Stimulated activated memory B cell treated with anti-CD40 and anti-IgM and Interleukin-4, amounts not matched to agents 10 μg/mL and 1 μg/mL and 100 μg/mL, for 72 hours (primary cell): ENCODE data around the gene ARSB.
"Not testable (repeated sequence)": the region's sequence is repeated elsewhere in the genome, so short reads cannot be mapped to it uniquely, and the experiment has no call there.

ENCODE experiments used
- ATAC-seq: fragments of 150-1000 bp; cut with Tn5 transposase; 2 replicates; pipeline ENCODE4 v1.10.0; 2021
- H3K27ac Mint-ChIP-seq: one replicate; pipeline ENCODE4 v1.8.0; 2022; ENCODE audit warnings: mild to moderate bottlenecking, mixed read lengths
- H3K27me3 Mint-ChIP-seq: one replicate; pipeline ENCODE4 v1.8.0; 2022; ENCODE audit warnings: mixed read lengths
- H3K36me3 Mint-ChIP-seq: one replicate; pipeline ENCODE4 v1.8.0; 2022; ENCODE audit warnings: mixed read lengths
- H3K4me1 Mint-ChIP-seq: one replicate; pipeline ENCODE4 v1.8.0; 2022; ENCODE audit warnings: mixed read lengths
- H3K4me3 Mint-ChIP-seq: one replicate; pipeline ENCODE4 v1.8.0; 2022; ENCODE audit warnings: mild to moderate bottlenecking, moderate library complexity, mixed read lengths
- H3K9me3 Mint-ChIP-seq: one replicate; pipeline ENCODE4 v1.8.0; 2022; ENCODE audit warnings: mixed read lengths

ARSB gene

DNA sequence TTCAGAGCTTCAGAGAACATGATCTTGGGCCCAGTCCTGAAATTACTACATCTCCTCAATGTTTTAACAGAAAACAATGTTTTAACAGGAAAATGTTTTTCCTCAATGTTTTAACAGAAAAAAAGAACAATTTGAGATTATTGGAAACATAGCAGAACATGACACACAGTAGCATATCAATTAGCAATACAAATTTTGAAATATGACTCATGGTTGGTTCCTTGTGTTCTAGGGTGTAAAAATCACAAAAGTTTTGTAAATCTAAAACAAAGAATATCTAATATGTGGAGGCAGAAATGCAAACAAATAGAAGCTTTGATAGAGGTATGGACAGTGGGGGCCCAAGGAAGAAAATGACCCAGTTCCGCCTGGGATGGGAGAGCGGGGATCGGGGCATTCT is 22.8 kb upstream of the ARSB start:
- H3K4me1 Mint-ChIP-seq: no peaks in the 10 kb centered on the region
- no peak for ATAC-seq
- H3K9me3 Mint-ChIP-seq: peaks cover 1% of the 10 kb centered on the region
- no peak overlapping the region for H3K27ac Mint-ChIP-seq
- H3K27me3 Mint-ChIP-seq: peaks cover 38% of the 10 kb centered on the region
- no peak overlapping the region for H3K4me3 Mint-ChIP-seq
- peaks cover 2% of the 10 kb centered on the region for H3K36me3 Mint-ChIP-seq

DNA sequence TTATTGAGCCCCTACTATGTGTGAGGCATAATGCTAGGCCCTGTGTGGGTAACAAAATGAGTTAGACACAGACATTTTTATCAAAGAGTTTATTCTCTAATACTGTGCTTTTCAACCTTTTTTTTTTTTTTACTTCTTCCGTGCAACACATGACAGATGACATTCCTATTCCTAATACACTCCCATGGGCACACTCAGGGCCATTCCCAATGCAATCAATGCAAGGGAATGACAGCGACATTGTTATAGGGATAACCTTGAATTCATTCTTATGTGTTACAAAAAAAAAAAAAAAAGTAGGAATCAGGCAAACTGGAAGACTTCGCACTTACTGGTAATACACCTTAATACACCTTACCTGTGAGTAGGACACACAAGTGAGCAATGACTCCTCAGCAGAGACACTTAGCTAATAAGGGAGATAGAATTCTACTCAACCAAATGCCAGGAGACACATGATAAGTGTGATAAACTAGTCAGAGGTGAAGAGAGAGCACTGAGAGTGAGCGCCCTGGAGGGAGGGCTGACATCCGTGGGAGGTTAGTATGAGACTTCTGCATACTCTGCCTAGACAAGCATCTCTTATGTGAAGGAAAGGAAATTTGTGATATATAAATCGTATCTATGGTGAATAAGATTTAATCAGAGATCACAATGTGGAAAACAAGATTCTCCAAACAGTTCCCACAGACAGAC is 21.0 kb upstream of the ARSB start:
- H3K36me3 Mint-ChIP-seq: no peaks in the 10 kb centered on the region
- ATAC-seq: no peak
- H3K4me3 Mint-ChIP-seq: no peak overlapping the region
- no peaks in the 10 kb centered on the region for H3K4me1 Mint-ChIP-seq
- H3K27ac Mint-ChIP-seq: no peak overlapping the region
- no peaks in the 10 kb centered on the region for H3K9me3 Mint-ChIP-seq
- peaks cover 51% of the 10 kb centered on the region for H3K27me3 Mint-ChIP-seq

DNA sequence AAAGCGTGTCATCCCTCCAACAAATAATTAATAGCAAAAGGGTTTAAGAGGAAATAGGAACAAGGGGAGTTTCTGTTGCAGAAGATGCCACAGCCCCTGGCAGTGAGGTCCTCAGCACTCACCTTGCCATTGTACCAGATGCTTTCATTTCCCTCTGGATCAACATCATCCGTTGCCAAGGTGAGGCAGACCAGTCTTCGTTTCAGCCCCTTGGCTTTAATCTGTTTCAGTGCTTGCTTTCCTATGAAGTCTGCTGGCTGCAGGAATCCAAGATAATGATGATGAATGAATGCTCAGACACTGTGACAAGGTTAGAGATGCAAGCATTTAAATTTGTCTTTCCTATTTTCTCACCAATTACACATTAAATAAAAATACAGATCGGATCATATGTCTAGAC is 20.0 kb upstream of the ARSB start:
- Mint-ChIP-seq H3K9me3 (no peaks in the 10 kb centered on the region), H3K27me3 (peaks cover 57% of the 10 kb centered on the region), H3K27ac (no peak overlapping the region), H3K4me1 (no peaks in the 10 kb centered on the region), H3K36me3 (no peaks in the 10 kb centered on the region), H3K4me3 (no peak overlapping the region)
- ATAC-seq: no peak

DNA sequence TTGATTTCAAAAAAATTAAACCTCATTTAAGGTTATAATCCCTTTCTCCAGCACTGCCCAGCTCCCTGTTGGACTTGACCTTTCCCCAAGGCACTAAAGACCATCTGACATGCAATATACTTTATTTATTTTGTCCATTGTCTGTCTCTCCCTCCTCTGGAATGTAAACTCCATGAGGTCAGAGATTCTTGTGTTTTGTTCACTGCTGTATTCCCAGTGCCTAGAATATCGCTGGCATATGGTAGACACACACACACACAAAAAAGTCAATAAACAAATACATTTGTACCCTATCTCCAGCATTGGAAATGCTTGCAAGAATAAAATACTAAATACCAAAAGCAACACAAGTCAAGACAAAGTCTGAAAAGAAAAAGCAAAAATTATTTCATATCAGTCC is 17.3 kb upstream of the ARSB start:
- Mint-ChIP-seq H3K4me1 (no peaks in the 10 kb centered on the region), H3K4me3 (no peak overlapping the region), H3K9me3 (no peaks in the 10 kb centered on the region), H3K27ac (no peak overlapping the region), H3K36me3 (no peaks in the 10 kb centered on the region), H3K27me3 (peaks cover 57% of the 10 kb centered on the region)
- no peak for ATAC-seq

DNA sequence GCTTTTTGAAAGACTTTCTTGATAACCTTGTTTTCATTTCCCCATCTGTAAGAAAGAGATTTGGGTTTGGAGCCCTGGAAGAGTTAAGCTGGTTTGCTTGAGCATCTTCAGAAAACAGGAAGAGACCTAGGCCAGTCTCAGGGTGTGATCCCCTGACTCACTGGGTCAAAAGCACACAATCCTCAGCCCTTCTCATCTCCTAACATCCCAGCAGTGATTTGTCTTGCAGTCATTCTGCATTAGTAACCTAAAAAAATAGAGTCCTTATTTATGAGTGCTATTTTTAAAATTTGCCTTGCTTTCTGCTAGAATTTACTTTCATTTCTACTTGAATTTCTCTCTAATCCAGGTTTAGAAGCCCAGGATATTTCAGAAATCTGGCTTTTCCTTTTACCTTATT is 16.4 kb upstream of the ARSB start:
- H3K4me3 Mint-ChIP-seq: no peak overlapping the region
- H3K27ac Mint-ChIP-seq: no peak overlapping the region

DNA sequence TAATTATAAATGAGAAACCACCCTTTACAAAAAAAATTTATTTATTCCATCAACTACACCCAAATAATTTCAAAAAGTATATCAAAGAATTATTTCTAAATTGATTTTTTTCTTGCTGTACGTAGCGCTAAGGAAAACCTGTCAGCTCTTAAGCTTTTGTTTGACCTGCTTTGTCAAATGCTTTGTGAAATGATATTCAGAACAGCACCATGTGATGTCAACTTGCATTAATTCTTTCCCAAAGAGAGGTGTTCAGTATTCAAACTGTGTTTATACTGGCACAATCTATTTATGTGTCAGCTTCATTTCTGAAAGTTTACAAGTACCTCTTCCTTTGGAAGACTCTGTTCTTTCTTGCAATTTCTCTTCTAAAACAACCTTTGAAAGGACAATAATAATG is 12.0 kb upstream of the ARSB start:
- no peak for ATAC-seq
- H3K4me3 Mint-ChIP-seq: no peak overlapping the region
- no peaks in the 10 kb centered on the region for H3K9me3 Mint-ChIP-seq
- H3K27me3 Mint-ChIP-seq: peaks cover 27% of the 10 kb centered on the region
- H3K27ac Mint-ChIP-seq: no peak overlapping the region
- no peaks in the 10 kb centered on the region for H3K36me3 Mint-ChIP-seq
- H3K4me1 Mint-ChIP-seq: peaks cover 6% of the 10 kb centered on the region

More for the DNA sequence above, 16.4 kb upstream of the ARSB start:
- Mint-ChIP-seq H3K36me3 (no peaks in the 10 kb centered on the region), H3K4me1 (no peaks in the 10 kb centered on the region), H3K9me3 (no peaks in the 10 kb centered on the region), H3K27me3 (peaks cover 52% of the 10 kb centered on the region)
- ATAC-seq: no peak

DNA sequence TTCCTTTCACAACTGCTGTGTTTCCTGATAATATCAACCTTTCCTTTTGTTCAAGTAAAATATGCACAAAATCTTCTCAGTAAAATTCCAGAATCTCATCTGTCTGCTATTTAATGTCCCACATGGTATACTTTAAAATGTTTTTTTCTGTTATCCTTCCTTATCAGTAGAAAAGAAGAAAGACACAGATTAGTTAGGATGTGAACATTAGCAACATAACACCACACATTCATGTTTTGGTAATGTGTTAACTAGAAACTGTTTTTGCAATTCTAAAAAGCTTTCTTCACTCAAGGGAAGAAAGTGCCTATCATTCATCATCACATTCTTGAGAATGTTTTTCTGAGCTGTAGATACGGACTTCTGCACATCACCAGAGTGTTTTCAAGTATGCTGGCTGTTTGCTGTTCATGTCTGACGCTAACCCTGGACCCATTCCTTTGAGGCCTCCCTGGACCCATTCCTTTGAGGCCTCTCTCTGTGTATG is 10.5 kb upstream of the ARSB start:
- no peak for ATAC-seq
- no peak overlapping the region for H3K27ac Mint-ChIP-seq
- H3K4me1 Mint-ChIP-seq: peaks cover 6% of the 10 kb centered on the region
- peaks cover 12% of the 10 kb centered on the region for H3K27me3 Mint-ChIP-seq
- H3K36me3 Mint-ChIP-seq: no peaks in the 10 kb centered on the region
- H3K4me3 Mint-ChIP-seq: no peak overlapping the region
- no peaks in the 10 kb centered on the region for H3K9me3 Mint-ChIP-seq

DNA sequence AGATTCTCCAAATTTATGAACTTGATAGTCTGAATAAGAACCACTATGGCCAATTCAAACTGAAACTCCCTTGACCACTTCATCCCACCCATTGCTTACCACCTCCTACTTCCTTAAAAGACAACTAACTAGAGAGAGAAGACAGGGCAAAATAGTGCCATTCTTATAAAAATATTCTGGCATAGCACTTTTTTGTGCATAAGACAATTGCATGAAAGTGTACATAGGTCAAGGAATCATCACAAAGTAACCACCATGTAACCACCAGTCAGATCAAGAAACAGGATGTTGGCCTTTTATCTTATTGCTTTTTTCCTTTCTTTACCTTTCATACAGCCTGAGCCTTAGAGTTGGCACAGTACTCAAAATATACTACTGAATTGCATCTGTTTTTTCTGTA is 8.1 kb upstream of the ARSB start:
- Mint-ChIP-seq H3K27me3 (no peaks in the 10 kb centered on the region), H3K27ac (no peak overlapping the region), H3K9me3 (no peaks in the 10 kb centered on the region), H3K36me3 (no peaks in the 10 kb centered on the region), H3K4me3 (no peak overlapping the region), H3K4me1 (peaks cover 6% of the 10 kb centered on the region)
- peak; percentile 55 for ATAC-seq

DNA sequence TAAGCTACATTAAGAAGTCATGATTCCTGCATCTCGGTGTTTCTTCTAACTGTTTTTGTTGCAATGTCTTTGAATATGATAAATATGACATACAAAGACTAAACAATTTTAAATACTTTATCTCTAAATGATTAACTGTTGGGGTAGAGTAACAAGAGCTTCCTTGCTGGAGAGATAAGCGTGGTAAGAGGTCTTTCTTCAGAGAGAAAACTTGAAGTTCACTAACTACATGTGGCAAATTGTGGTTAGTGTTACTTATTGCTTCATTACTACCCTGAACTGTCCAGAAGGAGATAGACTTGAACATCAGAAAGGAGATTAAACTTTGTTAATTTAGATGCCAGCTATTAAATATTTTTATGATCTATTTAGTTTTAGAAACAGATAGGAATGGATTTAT is 7.0 kb upstream of the ARSB start:
- H3K27me3 Mint-ChIP-seq: no peaks in the 10 kb centered on the region
- ATAC-seq: no peak
- H3K27ac Mint-ChIP-seq: no peak overlapping the region
- H3K4me1 Mint-ChIP-seq: peaks cover 6% of the 10 kb centered on the region
- H3K9me3 Mint-ChIP-seq: no peaks in the 10 kb centered on the region
- no peak overlapping the region for H3K4me3 Mint-ChIP-seq
- H3K36me3 Mint-ChIP-seq: no peaks in the 10 kb centered on the region

DNA sequence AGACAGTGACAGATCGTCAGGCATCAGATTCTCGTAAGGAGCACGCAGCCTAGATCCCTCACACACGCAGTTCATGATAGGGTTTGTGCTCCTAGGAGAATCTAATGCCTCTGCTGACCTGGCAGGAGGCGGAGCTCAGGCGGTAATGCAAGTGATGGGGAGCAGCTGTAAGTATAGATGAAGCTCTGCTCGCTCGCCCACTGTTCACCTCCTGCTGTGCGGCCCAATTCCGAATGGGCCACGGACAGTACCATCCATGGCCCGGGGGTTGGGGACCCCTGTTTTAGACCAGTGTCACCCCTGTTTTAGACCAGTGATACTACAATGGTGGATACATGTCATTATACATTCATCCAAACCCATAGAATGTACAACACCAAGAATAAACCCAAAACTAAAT is 4.0 kb upstream of the ARSB start:
- H3K4me3 Mint-ChIP-seq: no peak overlapping the region
- no peaks in the 10 kb centered on the region for H3K36me3 Mint-ChIP-seq
- H3K27me3 Mint-ChIP-seq: no peaks in the 10 kb centered on the region
- H3K27ac Mint-ChIP-seq: no peak overlapping the region
- no peak for ATAC-seq
- peaks cover 21% of the 10 kb centered on the region for H3K4me1 Mint-ChIP-seq
- no peaks in the 10 kb centered on the region for H3K9me3 Mint-ChIP-seq

DNA sequence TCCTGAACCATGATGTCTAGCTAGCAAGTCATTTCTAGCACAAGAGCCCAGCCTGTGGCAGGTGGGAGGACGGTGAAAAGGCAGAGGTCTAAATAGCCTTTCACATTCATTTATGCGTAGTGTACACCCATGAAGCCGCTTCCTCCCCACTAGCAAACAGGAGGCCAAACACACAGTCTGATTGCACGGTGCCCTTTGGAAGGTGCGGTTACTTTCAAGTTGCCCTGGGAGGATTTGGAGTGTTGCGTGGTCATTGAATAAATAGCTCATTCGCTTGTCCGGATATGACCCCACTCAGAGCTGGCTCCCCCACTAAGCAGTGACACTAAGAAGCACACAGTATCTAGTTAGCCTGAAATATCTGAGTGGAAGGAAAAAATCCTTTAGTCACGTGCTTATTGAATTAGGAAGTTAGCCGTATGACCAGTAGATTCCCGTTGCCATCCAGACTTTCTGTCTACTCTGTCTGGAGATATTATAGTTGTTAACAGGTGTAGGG is 664 bp upstream of the ARSB start:
- peak; percentile 81 for ATAC-seq
- Mint-ChIP-seq H3K36me3 (no peaks in the 10 kb centered on the region), H3K9me3 (no peaks in the 10 kb centered on the region)

DNA sequence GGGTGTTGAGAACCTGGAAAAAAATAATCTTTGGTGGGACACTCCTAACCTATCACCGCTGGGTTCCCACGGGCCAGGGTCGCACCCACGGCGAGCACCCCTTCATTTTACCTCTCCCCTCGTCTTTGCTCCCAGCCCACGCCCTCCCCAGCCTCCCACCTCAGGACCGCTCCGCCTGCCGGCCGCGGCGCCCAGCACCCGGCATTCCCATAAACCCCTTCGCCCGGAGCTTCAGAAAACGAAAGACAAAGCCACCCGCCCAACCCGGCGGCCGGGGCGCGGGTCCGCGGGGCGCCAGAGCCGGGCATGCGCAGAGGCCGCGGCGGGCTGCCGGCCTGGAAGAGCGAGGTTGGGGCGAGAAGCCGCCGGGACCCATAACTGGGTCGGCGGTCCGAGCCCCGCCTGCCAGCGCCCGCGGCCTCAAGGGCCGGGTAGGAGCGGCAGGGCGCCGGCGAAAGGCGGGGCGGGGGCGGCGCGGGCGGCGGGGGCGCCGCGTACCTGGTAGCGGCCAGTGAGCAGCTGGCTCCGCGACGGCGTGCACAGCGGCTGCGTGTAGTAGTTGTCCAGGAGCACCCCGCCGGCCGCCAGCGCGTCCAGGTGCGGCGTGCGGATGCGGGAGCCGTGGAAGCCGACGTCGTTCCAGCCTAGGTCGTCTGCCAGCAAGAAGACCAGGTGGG is 533 bp downstream of the ARSB start:
- H3K4me1 Mint-ChIP-seq: peaks cover 48% of the 10 kb centered on the region

More for the DNA sequence above, 664 bp upstream of the ARSB start:
- peak overlapping the region; percentile 87 for H3K4me3 Mint-ChIP-seq
- H3K4me1 Mint-ChIP-seq: peaks cover 38% of the 10 kb centered on the region
- H3K27ac Mint-ChIP-seq: peak overlapping the region; percentile 98
- no peaks in the 10 kb centered on the region for H3K27me3 Mint-ChIP-seq

DNA sequence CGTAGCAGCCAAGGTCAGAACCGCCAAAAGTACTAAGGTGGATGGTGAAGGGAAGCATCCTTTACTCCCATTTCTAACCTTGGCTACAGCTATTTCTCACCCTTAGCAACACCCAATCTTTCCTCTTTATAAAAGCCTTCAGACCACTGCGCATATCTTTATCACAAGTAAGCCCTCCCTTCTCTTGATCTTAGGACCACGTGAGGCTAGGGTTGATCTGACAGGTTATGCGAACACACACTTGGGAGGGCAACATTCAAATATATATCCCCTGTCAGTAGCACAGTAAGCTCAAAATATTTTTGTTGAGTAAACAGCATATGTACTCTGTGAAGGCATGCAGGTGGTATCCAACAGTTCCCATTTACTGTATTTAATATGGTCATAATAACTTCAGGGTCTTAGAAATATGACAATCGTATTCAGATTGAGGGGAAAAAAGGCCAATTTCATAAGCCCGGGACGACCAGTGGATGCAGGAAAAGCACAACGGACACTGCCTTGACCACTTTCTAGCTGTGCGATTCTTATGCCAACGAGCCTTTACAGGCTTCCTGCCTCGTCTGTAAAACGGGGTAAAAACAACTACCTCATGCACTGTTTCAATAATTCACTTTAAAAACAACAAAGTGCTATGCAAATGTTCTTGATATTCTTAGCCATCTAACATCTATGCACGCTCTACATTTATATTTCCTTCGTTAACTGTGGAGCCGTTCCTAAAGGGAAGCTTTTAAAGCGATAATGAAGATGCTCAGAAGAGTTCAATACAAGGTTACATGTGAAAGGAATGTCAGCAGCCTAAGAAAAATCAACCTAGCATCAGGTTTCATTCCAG is 1.3 kb downstream of the ARSB start:
- no peak for ATAC-seq
- H3K27me3 Mint-ChIP-seq: no peaks in the 10 kb centered on the region
- peaks cover 6% of the 10 kb centered on the region for H3K36me3 Mint-ChIP-seq
- no peaks in the 10 kb centered on the region for H3K9me3 Mint-ChIP-seq
- peak overlapping the region; percentile 98 for H3K27ac Mint-ChIP-seq
- peak overlapping the region; percentile 93 for H3K4me3 Mint-ChIP-seq
- H3K4me1 Mint-ChIP-seq: peaks cover 54% of the 10 kb centered on the region

More for the DNA sequence above, 533 bp downstream of the ARSB start:
- Mint-ChIP-seq H3K27me3 (no peaks in the 10 kb centered on the region), H3K27ac (peak overlapping the region; percentile 98), H3K36me3 (peaks cover 2% of the 10 kb centered on the region), H3K4me3 (peak overlapping the region; percentile 93), H3K9me3 (no peaks in the 10 kb centered on the region)
- peak; percentile 84 for ATAC-seq

DNA sequence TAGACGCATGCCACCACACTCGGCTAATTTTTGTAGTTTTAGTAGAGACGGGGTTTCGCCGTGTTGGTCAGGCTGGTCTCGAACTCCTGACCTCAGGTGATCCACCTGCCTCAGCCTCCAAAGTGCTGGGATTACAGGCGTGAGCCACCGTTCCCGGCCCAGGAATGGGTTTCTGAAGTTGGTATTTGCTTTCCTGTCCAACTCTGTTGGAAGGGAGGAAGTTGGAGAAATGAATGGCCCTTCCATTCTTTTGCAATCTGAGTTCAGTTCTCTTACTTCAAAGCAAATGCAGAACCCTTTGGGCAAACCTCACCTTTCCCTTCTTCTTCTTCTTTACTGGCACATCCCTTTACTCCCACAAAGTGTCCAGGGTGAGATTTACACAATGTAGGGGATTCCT is 1.9 kb downstream of the ARSB start:
- Mint-ChIP-seq H3K27ac (peak overlapping the region; percentile 98), H3K4me3 (peak overlapping the region; percentile 93), H3K4me1 (peaks cover 54% of the 10 kb centered on the region)
- H3K27me3 Mint-ChIP-seq, H3K36me3 Mint-ChIP-seq, H3K9me3 Mint-ChIP-seq, ATAC-seq: not testable (repeated sequence)

DNA sequence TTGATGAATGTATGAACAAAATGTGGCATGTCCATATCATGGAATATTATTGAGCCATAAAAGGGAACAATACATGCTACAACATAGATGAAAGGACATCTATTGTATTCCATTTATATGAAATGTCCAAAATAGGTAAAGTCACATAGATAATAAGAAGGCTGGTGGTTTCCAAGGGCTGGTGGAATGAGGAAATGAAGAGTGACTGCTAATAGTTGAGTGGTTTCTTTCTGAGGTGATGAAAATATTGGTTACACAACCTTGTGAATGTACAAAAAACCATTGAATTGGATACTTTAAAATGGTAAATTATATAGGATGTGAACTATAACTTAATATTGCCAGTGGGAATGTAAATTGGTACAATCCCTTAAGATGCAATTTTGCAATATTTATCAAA is 5.2 kb downstream of the ARSB start:
- H3K4me3 Mint-ChIP-seq: no peak overlapping the region
- H3K9me3 Mint-ChIP-seq: no peaks in the 10 kb centered on the region
- no peak for ATAC-seq
- H3K36me3 Mint-ChIP-seq: peaks cover 16% of the 10 kb centered on the region
- H3K27me3 Mint-ChIP-seq: no peaks in the 10 kb centered on the region
- H3K4me1 Mint-ChIP-seq: peaks cover 61% of the 10 kb centered on the region
- H3K27ac Mint-ChIP-seq: no peak overlapping the region
